AG09309 (cell line): ENCODE data around the gene CDH13.

Experiments
- DNase-seq: peaks from one replicate; pipeline ENCODE4 v3.0.0-alpha.2; 2010; ENCODE audit warnings: low read depth
- H3K4me3 ChIP-seq: 2 replicates; pipeline ENCODE4 v1.5.1; 2011; ENCODE audit warnings: mild to moderate bottlenecking, low read depth, low read length, moderate library complexity; ENCODE audit not compliant: control insufficient read depth
- CTCF ChIP-seq: IDR thresholded peaks from 2 replicates; pipeline ENCODE4 v1.5.1; 2011; ENCODE audit warnings: mild to moderate bottlenecking, low read depth, low read length, inconsistent platforms; ENCODE audit not compliant: insufficient read depth, control insufficient read depth; ENCODE audit errors: missing control alignments

The CDH13 gene

GRCh38 chr16:83737729-83738354 lies 1111.1 kb downstream of the CDH13 start:
- H3K4me3 ChIP-seq = no peak overlapping the region
- TF ChIP-seq CTCF = no peak
- DNase-seq = no peak

- no peak for TF ChIP-seq CTCF
- no peak for DNase-seq
- no peak overlapping the region for H3K4me3 ChIP-seq
Measured at GRCh38 chr16:83738923-83739503, 1112.2 kb downstream of the CDH13 start.

GRCh38 chr16:83742124-83742899 lies 1115.5 kb downstream of the CDH13 start:
- H3K4me3 ChIP-seq = no peak overlapping the region
- no peak for TF ChIP-seq CTCF
- no peak for DNase-seq

- no peak for DNase-seq
- no peak for TF ChIP-seq CTCF
- H3K4me3 ChIP-seq = no peak overlapping the region
Measured at GRCh38 chr16:83743241-83743640, 1116.5 kb downstream of the CDH13 start.

GRCh38 chr16:83743720-83744119 lies 1117.0 kb downstream of the CDH13 start:
- TF ChIP-seq CTCF = no peak

GRCh38 chr16:83744441-83744981 lies 1117.7 kb downstream of the CDH13 start:
- no peak overlapping the region for H3K4me3 ChIP-seq
- no peak for DNase-seq
- TF ChIP-seq CTCF = no peak

More at GRCh38 chr16:83743720-83744119, 1117.0 kb downstream of the CDH13 start:
- H3K4me3 ChIP-seq = no peak overlapping the region
- no peak for DNase-seq
